Ascending aorta (tissue), 2 donors: Measurements from ENCODE around the gene LACRT. TPM values are rescaled to one million over a fixed set of nuclear protein-coding genes. Genes with fewer than 3 reads are reported as not detected.
A peak's percentile ranks its signal among the peaks of the same experiment; 100 is the strongest.

ENCODE experiments used
- DNase-seq, 2 donors: peaks; one replicate each; pipeline ENCODE4 v3.0.0-alpha.2; 2019; ENCODE audit warnings: low spot score in 2 of 2
- H3K27ac ChIP-seq, 2 donors: fragments of 200-600 bp; sonication (generic); one replicate each; pipeline ENCODE4 v1.5.1; 2016 to 2017; ENCODE audit warnings: mild to moderate bottlenecking in 1 of 2
- H3K27me3 ChIP-seq: fragments of 200-600 bp; sonication (generic); one replicate; pipeline ENCODE4 v1.5.1; 2017
- H3K36me3 ChIP-seq, 2 donors: fragments of 200-600 bp; sonication (generic); one replicate each; pipeline ENCODE4 v1.5.1; 2016
- H3K4me1 ChIP-seq, 2 donors: fragments of 200-600 bp; sonication (generic); one replicate each; pipeline ENCODE4 v1.5.1; 2016 to 2017; ENCODE audit warnings: mild to moderate bottlenecking in 1 of 2
- H3K4me3 ChIP-seq, 2 donors: fragments of 200-600 bp; sonication (generic); one replicate each; pipeline ENCODE4 v1.5.1; 2016 to 2017; ENCODE audit warnings: mild to moderate bottlenecking in 1 of 2
- H3K9me3 ChIP-seq, 2 donors: fragments of 200-600 bp; sonication (generic); one replicate each; pipeline ENCODE4 v1.5.1; 2016
- CTCF ChIP-seq, 3 experiments: fragments of 200-600 bp in 2 of 3; fragments of 450-650 bp in 1 of 3; sonication (generic) in 2 of 3; IDR thresholded peaks; one replicate each; pipeline ENCODE4 v1.5.1; 2016 to 2019; ENCODE audit warnings: antibody characterized with exemption in 3 of 3, mild to moderate bottlenecking in 1 of 3, moderate library complexity in 1 of 3
- intact Hi-C: fragments of 100-400 bp; cut with DNase I; formaldehyde crosslinking; loops from one replicate; pipeline ENCODE4 v1.15.1; 2023
- total RNA-seq: library from RNA; depleted of rRNA; stranded (reverse); fragments of >200 nt; gene quantifications from one replicate; pipeline ENCODE4 v1.1.0, GENCODE V29; 2016

LACRT gene
- total RNA-seq, 1 donor from 2014 or later = not detected

- no peaks in the 10 kb centered on the region for H3K36me3 ChIP-seq
- no peak for DNase-seq
- H3K27me3 ChIP-seq = no peaks in the 10 kb centered on the region
- peaks cover 4 to 10% of the 10 kb centered on the region in 2 donors for H3K4me1 ChIP-seq
- intact Hi-C loops = no loop called here
- H3K27ac ChIP-seq = peak overlapping the region; percentile 71
- H3K4me3 ChIP-seq = no peak overlapping the region
- no peaks in the 10 kb centered on the region for H3K9me3 ChIP-seq
- TF ChIP-seq CTCF (IDR thresholded peaks at IDR 0.05) = no peak
Observed at GRCh38 chr12:54590978-54591591, 43.6 kb downstream of the LACRT start.

- TF ChIP-seq CTCF (IDR thresholded peaks at IDR 0.05) = no peak
- H3K9me3 ChIP-seq = no peaks in the 10 kb centered on the region
- peaks cover 4 to 10% of the 10 kb centered on the region in 2 donors for H3K4me1 ChIP-seq
- no peak overlapping the region for H3K4me3 ChIP-seq
- peak overlapping the region in 1 of 2 donors; percentile 71 for H3K27ac ChIP-seq
- H3K27me3 ChIP-seq = no peaks in the 10 kb centered on the region
- H3K36me3 ChIP-seq = no peaks in the 10 kb centered on the region
- intact Hi-C loops = no loop called here
- no peak for DNase-seq
Observed at GRCh38 chr12:54589964-54590363, 44.7 kb downstream of the LACRT start.

- Histone ChIP-seq H3K9me3 (no peaks in the 10 kb centered on the region), H3K27me3 (no peaks in the 10 kb centered on the region), H3K4me3 (peak overlapping the region; percentile 73 to 86), H3K27ac (peak overlapping the region in 1 of 2 donors; percentile 9), H3K4me1 (peaks cover 4 to 10% of the 10 kb centered on the region in 2 donors), H3K36me3 (no peaks in the 10 kb centered on the region)
- intact Hi-C loops = no loop called here
- DNase-seq = no peak
- TF ChIP-seq CTCF (IDR thresholded peaks at IDR 0.05) = no peak
Observed at GRCh38 chr12:54588890-54589267, 45.8 kb downstream of the LACRT start.

- Histone ChIP-seq H3K27me3 (no peaks in the 10 kb centered on the region), H3K27ac (peak within 1 kb of the TSS; percentile 59 to 81), H3K4me3 (peak within 1 kb of the TSS; percentile 73 to 86), H3K9me3 (no peaks in the 10 kb centered on the region), H3K4me1 (peaks cover 4 to 10% of the 10 kb centered on the region in 2 donors), H3K36me3 (no peaks in the 10 kb centered on the region)
- no peak for TF ChIP-seq CTCF (IDR thresholded peaks at IDR 0.05)
- DNase-seq = no peak
- intact Hi-C loops = no loop called here
Observed at GRCh38 chr12:54588110-54588889, 46.4 kb downstream of the LACRT start, which contains the start of gene PPP1R1A. TSS of gene PPP1R1A (minus strand) at chr12:54588659. CDS start at chr12:54588488, 171 bp downstream.

GRCh38 chr12:54587315-54587873 is 47.3 kb downstream of the LACRT start:
- peaks cover 4 to 10% of the 10 kb centered on the region in 2 donors for H3K4me1 ChIP-seq
- no peaks in the 10 kb centered on the region for H3K27me3 ChIP-seq
- intact Hi-C loops = no loop called here
- H3K36me3 ChIP-seq = no peaks in the 10 kb centered on the region
- peak overlapping the region; percentile 73 to 86 for H3K4me3 ChIP-seq
- no peaks in the 10 kb centered on the region for H3K9me3 ChIP-seq
- peak; percentile 19 to 86 for DNase-seq
- H3K27ac ChIP-seq = peak overlapping the region; percentile 59 to 81
- TF ChIP-seq CTCF (IDR thresholded peaks at IDR 0.05) = no peak
